Suprapubic skin (tissue), 4 donors: Measurements from ENCODE around the gene CYP27A1.
"Not testable (repeated sequence)": the region's sequence is repeated elsewhere in the genome, so short reads cannot be mapped to it uniquely, and the experiment has no call there.

ENCODE experiments used
- EP300 ChIP-seq: sonication (generic); formaldehyde crosslinking; IDR thresholded peaks from one replicate; pipeline ENCODE4 v1.6.1; 2017; ENCODE audit warnings: antibody characterized with exemption
- POLR2A ChIP-seq, 2 donors: fragments of 450-650 bp; IDR thresholded peaks; one replicate each; pipeline ENCODE4 v1.6.1; 2017; ENCODE audit warnings: antibody characterized with exemption in 2 of 2, mild to moderate bottlenecking in 2 of 2, moderate library complexity in 2 of 2
- POLR2AphosphoS5 ChIP-seq, 3 donors: sonication (generic); formaldehyde crosslinking; IDR thresholded peaks; one replicate each; pipeline ENCODE4 v1.6.1; 2017; ENCODE audit warnings: antibody characterized with exemption in 3 of 3
- TF ChIP-seq, protein P1 (sequence below), 2 donors: fragments of 200-600 bp in 1 of 2; fragments of 450-650 bp in 1 of 2; sonication (generic) in 1 of 2; IDR thresholded peaks; one replicate each; pipeline ENCODE4 v1.5.1; 2016 to 2019; ENCODE audit warnings: antibody characterized with exemption in 2 of 2, mild to moderate bottlenecking in 1 of 2, moderate library complexity in 1 of 2

DNA sequence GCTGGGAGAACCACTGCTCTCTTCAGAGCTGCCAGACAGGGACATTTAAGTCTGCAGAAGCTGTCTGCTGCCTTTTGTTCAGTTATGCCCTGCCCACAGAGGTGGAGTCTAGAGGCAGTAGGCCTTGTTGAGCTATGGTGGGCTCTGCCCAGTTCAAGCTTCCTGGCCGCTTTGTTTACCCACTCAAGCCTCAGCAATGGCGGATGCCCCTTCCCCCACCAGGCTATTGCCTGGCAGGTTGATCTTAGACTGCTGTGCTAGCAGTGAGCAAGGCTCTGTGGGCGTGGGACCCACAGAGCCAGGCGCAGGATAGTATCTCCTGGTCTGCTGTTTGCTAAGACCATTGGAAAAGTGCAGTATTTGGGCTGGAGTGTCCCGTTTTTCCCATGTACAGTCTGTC lies 9.2 kb upstream of the CYP27A1 start:
- TF ChIP-seq, protein P1, sequence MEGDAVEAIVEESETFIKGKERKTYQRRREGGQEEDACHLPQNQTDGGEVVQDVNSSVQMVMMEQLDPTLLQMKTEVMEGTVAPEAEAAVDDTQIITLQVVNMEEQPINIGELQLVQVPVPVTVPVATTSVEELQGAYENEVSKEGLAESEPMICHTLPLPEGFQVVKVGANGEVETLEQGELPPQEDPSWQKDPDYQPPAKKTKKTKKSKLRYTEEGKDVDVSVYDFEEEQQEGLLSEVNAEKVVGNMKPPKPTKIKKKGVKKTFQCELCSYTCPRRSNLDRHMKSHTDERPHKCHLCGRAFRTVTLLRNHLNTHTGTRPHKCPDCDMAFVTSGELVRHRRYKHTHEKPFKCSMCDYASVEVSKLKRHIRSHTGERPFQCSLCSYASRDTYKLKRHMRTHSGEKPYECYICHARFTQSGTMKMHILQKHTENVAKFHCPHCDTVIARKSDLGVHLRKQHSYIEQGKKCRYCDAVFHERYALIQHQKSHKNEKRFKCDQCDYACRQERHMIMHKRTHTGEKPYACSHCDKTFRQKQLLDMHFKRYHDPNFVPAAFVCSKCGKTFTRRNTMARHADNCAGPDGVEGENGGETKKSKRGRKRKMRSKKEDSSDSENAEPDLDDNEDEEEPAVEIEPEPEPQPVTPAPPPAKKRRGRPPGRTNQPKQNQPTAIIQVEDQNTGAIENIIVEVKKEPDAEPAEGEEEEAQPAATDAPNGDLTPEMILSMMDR (IDR thresholded peaks at IDR 0.05) = not testable (repeated sequence)
- TF ChIP-seq POLR2AphosphoS5 (IDR thresholded peaks at IDR 0.05); EP300; POLR2A (IDR thresholded peaks at IDR 0.05): not testable (repeated sequence)
